Common myeloid progenitor, CD34-positive (primary cell): ENCODE data around the gene MRLN.

Source experiments
- CTCF ChIA-PET: fragments of 350-600 bp; sonication (Branson Sonifier 250); formaldehyde crosslinking; loops from one replicate; lab custom pipeline; 2021; ENCODE audit warnings: antibody characterized with exemption; lab: Charles Lee
- POLR2A ChIA-PET: fragments of 350-600 bp; sonication (Branson Sonifier 250); formaldehyde crosslinking; loops from one replicate; lab custom pipeline; 2021; ENCODE audit warnings: antibody characterized with exemption; lab: Charles Lee
- DNase-seq, 3 donors: peaks; one replicate each; pipeline versions ENCODE4 v3.0.0 to v3.0.0-alpha.2; 2013
- H3K27ac ChIP-seq, 2 experiments: 1 replicate in 1 of 2; 2 replicates in 1 of 2; pipeline ENCODE4 v1.7.0; 2013; ENCODE audit warnings: inconsistent platforms in 2 of 2, low read length in 2 of 2, mild to moderate bottlenecking in 2 of 2, low read depth in 1 of 2, moderate library complexity in 1 of 2; ENCODE audit not compliant: severe bottlenecking in 2 of 2, insufficient read depth in 1 of 2, poor library complexity in 1 of 2
- H3K27me3 ChIP-seq, 5 experiments: replicated peaks in 2 of 5; 1 replicate in 3 of 5; 2 replicates in 2 of 5; pipeline versions ENCODE4 v1.6.1 to v1.7.0; 2013; ENCODE audit warnings: low read length in 4 of 5, mild to moderate bottlenecking in 2 of 5, moderate library complexity in 2 of 5, inconsistent platforms in 1 of 5; ENCODE audit not compliant: insufficient read depth in 5 of 5, control insufficient read depth in 4 of 5
- H3K36me3 ChIP-seq, 4 experiments: 1 replicate in 2 of 4; 2 replicates in 2 of 4; pipeline versions ENCODE4 v1.6.1 to v1.7.0; 2013; ENCODE audit warnings: low read length in 3 of 4, control low read depth in 1 of 4, mild to moderate bottlenecking in 1 of 4; ENCODE audit not compliant: control insufficient read depth in 4 of 4, insufficient read depth in 4 of 4
- H3K4me1 ChIP-seq, 4 experiments: 1 replicate in 3 of 4; 2 replicates in 1 of 4; pipeline versions ENCODE4 v1.6.1 to v1.7.1; 2013; ENCODE audit warnings: low read length in 3 of 4, mild to moderate bottlenecking in 3 of 4, control low read depth in 1 of 4, inconsistent platforms in 1 of 4, moderate library complexity in 1 of 4; ENCODE audit not compliant: control insufficient read depth in 4 of 4, insufficient read depth in 4 of 4; ENCODE audit errors: control extremely low read depth in 1 of 4
- H3K4me3 ChIP-seq, 7 experiments: 1 replicate in 4 of 7; 2 replicates in 3 of 7; pipeline versions ENCODE4 v1.5.1 to v1.7.0; 2013; ENCODE audit warnings: mild to moderate bottlenecking in 7 of 7, low read length in 6 of 7, moderate library complexity in 6 of 7, inconsistent platforms in 2 of 7, low read depth in 2 of 7, control low read depth in 1 of 7; ENCODE audit not compliant: insufficient read depth in 4 of 7, control insufficient read depth in 1 of 7; ENCODE audit errors: extremely low read depth in 1 of 7
- H3K9me3 ChIP-seq, 5 experiments: 1 replicate in 4 of 5; 2 replicates in 1 of 5; pipeline versions ENCODE4 v1.6.1 to v1.7.1; 2013; ENCODE audit warnings: low read length in 4 of 5, mild to moderate bottlenecking in 2 of 5, inconsistent platforms in 1 of 5, low read depth in 1 of 5, moderate library complexity in 1 of 5; ENCODE audit not compliant: control insufficient read depth in 4 of 5, insufficient read depth in 2 of 5; ENCODE audit errors: control extremely low read depth in 1 of 5
- WGBS: methylation state at CpG from one replicate; pipeline ENCODE4 v1.1.5; 2013; ENCODE audit not compliant: insufficient coverage; 5-methylcytosine and 5-hydroxymethylcytosine counted together

MRLN gene

GRCh38 chr10:59706851-59707797 lies 46.1 kb downstream of the MRLN start:
- DNase-seq: peak in 2 of 3 donors; percentile 36 to 43
- H3K27me3 ChIP-seq: peaks cover 0 to 15% (median 4%) of the 10 kb centered on the region in 5 experiments
- H3K27ac ChIP-seq: no peak overlapping the region
- WGBS: no CpG with 5 or more reads among the region's 8 CpGs
- H3K4me3 ChIP-seq: no peak overlapping the region
- ChIA-PET POLR2A (no interaction called here), CTCF (interaction anchor here (0.8 kb wide), 1 partner anchor 37 kb away, joined by 4 read pairs; no protein-coding TSS in a partner anchor)
- no peaks in the 10 kb centered on the region for H3K9me3 ChIP-seq
- peaks cover 0 to 19% (median 18%) of the 10 kb centered on the region in 4 experiments for H3K4me1 ChIP-seq
- no peaks in the 10 kb centered on the region for H3K36me3 ChIP-seq

GRCh38 chr10:59705931-59706330 lies 47.3 kb downstream of the MRLN start:
- H3K4me3 ChIP-seq: no peak overlapping the region
- H3K4me1 ChIP-seq: peaks cover 0 to 19% (median 18%) of the 10 kb centered on the region in 4 experiments
- peaks cover 0 to 15% (median 4%) of the 10 kb centered on the region in 5 experiments for H3K27me3 ChIP-seq
- H3K9me3 ChIP-seq: no peaks in the 10 kb centered on the region
- DNase-seq: no peak
- no peak overlapping the region for H3K27ac ChIP-seq
- no peaks in the 10 kb centered on the region for H3K36me3 ChIP-seq
- CTCF ChIA-PET: interaction anchor here (0.8 kb wide), 1 partner anchor 36 kb away, joined by 4 read pairs; no protein-coding TSS in a partner anchor
- POLR2A ChIA-PET: no interaction called here

- Histone ChIP-seq H3K27ac (no peak overlapping the region), H3K9me3 (no peaks in the 10 kb centered on the region), H3K4me1 (peaks cover 0 to 14% (median 12%) of the 10 kb centered on the region in 4 experiments), H3K4me3 (no peak overlapping the region), H3K27me3 (peaks cover 0 to 10% (median 0%) of the 10 kb centered on the region in 5 experiments), H3K36me3 (no peaks in the 10 kb centered on the region)
- CTCF ChIA-PET: no interaction called here
- DNase-seq: no peak
- no CpG with 5 or more reads among the region's 2 CpGs for WGBS
- POLR2A ChIA-PET: no interaction called here
Observed at GRCh38 chr10:59704630-59705029, 48.6 kb downstream of the MRLN start.

GRCh38 chr10:59702347-59702746 lies 50.9 kb downstream of the MRLN start:
- Histone ChIP-seq H3K27me3 (no peaks in the 10 kb centered on the region), H3K4me1 (no peaks in the 10 kb centered on the region), H3K9me3 (no peaks in the 10 kb centered on the region), H3K27ac (no peak overlapping the region), H3K4me3 (no peak overlapping the region), H3K36me3 (no peaks in the 10 kb centered on the region)
- no peak for DNase-seq
- POLR2A ChIA-PET: no interaction called here
- CTCF ChIA-PET: interaction anchor here (1.6 kb wide), 1 partner anchor 10 kb away, joined by 5 read pairs; no protein-coding TSS in a partner anchor
- 95% methylated on average over 4 of the region's 4 CpGs for WGBS

- CTCF ChIA-PET: interaction anchor here (1.0 kb wide), 1 partner anchor 9 kb away, joined by 3 read pairs; no protein-coding TSS in a partner anchor
- POLR2A ChIA-PET: no interaction called here
- 95% methylated on average over 4 of the region's 4 CpGs for WGBS
- Histone ChIP-seq H3K27me3 (no peaks in the 10 kb centered on the region), H3K9me3 (no peaks in the 10 kb centered on the region), H3K4me1 (no peaks in the 10 kb centered on the region), H3K36me3 (no peaks in the 10 kb centered on the region), H3K27ac (no peak overlapping the region), H3K4me3 (no peak overlapping the region)
- DNase-seq: no peak
Observed at GRCh38 chr10:59700709-59701108, 52.5 kb downstream of the MRLN start.

- Histone ChIP-seq H3K27me3 (no peaks in the 10 kb centered on the region), H3K27ac (no peak overlapping the region), H3K4me1 (no peaks in the 10 kb centered on the region), H3K36me3 (no peaks in the 10 kb centered on the region), H3K4me3 (no peak overlapping the region), H3K9me3 (no peaks in the 10 kb centered on the region)
- ChIA-PET CTCF (interaction anchor here (0.8 kb wide), 1 partner anchor 11 kb away, joined by 3 read pairs; the partner anchor contains the start of gene SLC16A9), POLR2A (interaction anchor here (0.6 kb wide), 1 partner anchor 145 kb away, joined by 3 read pairs; no protein-coding TSS in a partner anchor)
- DNase-seq: no peak
- 78% methylated on average over 1 of the region's 1 CpG for WGBS
Observed at GRCh38 chr10:59698326-59698725, 54.9 kb downstream of the MRLN start.

- no peaks in the 10 kb centered on the region for H3K27me3 ChIP-seq
- no peaks in the 10 kb centered on the region for H3K9me3 ChIP-seq
- CTCF ChIA-PET: no interaction called here
- H3K4me1 ChIP-seq: no peaks in the 10 kb centered on the region
- DNase-seq: peak in 2 of 3 donors; percentile 31 to 55
- H3K27ac ChIP-seq: no peak overlapping the region
- WGBS: no CpG with 5 or more reads among the region's 3 CpGs
- H3K4me3 ChIP-seq: no peak overlapping the region
- no peaks in the 10 kb centered on the region for H3K36me3 ChIP-seq
- POLR2A ChIA-PET: no interaction called here
Observed at GRCh38 chr10:59695637-59696036, 57.6 kb downstream of the MRLN start.
